Stimulated activated CD4-positive, alpha-beta T cell treated with anti-CD3 and anti-CD28 coated beads, Interleukin-12 subunit alpha, Interleukin-12 subunit beta, amount 100 ng/mL, for 24 hours (primary cell): Measurements from ENCODE around the gene NLE1.
"Not testable (repeated sequence)": the region's sequence is repeated elsewhere in the genome, so short reads cannot be mapped to it uniquely, and the experiment has no call there.

Source experiments
- DNase-seq, 2 experiments: peaks; one replicate each; pipeline ENCODE4 v3.0.0-alpha.2; 2020; ENCODE audit warnings: low read depth in 2 of 2

The NLE1 gene

DNA sequence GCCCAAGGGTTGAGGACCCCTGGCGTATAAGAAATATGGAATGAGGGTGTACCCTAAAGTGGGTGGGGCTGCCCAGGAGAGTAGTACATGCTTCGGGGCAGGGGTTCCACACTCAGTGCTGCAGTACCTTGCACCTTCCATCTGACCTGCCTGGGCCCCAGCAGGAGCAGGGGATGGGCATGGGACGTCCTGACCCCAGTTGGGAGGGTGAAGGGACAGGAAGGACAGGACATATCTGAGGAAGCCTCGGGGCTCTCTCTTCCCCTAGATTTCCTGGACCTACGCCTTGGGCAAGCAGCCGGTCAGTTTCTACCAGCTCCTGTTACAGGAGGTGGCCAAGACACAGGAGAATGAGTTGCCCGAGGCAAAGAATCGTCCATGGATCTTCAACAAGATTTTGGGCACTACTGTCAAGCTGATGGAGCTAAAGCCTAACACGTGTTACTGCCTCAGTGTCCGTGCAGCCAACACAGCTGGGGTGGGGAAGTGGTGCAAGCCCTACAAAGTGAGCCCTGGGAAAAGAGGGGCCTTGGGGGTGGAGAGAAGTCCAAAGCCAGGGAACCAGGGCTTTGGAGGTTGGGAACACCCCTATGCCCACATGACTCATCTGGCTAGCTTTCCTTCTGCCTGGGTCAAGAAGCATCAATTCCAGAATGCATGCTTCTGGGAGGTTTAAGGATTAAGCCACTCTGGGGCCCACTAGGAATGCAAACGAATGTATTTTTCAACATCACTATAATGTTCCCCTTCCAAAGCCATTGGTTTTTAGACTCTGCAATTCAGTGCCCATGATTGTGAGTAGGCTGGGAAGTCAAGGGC, 12.7 kb downstream of the NLE1 start:
- no peak for DNase-seq

DNA sequence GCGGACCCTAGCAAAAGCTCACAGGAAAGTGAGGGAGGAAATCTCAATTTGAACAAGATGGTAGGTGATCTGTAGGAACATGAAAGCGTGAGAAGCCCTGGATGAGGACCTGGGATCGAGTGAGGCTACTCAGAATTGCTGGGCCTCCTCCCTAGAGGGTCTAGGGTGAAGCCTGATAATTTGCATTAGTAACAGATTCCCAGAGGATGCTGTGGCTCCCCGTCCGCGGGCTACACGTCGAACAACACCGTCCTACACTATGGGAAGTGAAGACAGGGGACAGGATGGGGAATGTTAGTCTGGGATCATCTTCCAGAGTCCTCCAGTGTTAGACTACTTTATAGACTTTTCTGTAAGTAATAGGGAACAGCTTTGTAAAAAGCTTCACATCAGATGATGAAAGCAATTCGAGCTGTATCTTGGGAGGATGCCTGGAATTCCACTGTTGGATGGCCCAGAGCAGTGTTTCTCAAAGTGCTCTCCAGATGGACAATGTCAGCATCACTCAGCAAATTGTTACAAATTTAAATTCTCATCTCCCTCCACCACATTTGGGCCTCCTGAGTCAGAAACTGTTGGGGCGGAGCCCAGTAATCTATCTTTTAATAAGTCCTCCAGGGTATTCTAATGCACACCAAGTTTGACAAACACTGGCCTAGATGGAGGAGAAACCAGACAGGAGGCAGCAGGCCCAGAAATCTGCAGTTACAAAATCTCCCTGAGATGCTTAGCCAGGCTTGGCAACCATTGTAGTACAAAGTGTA, 14.2 kb downstream of the NLE1 start:
- no peak for DNase-seq

DNA sequence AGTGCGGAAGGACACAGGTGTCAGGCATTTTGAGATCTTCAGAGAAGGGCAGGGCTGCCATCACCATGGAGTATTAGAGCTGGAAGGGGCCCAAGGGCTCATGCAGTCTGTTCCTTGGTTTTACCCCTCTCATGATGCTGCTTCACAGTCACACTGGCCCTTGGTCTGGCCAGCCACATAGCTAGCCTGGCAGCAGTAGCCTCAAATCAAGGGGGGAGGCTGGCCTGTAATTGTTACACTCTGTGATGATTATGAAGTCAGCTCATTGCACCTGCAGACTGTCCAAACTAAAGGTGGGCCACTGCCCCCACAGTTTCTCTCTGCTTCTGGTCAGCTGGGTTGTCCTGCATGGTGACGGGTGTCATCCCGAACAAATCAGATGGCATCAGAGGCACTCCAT, 20.8 kb downstream of the NLE1 start, which contains the start of gene FNDC8:
FNDC8 (plus strand) TSS at position 301 of the 400 bp plus-strand sequence; CDS start at position 380, 79 bp downstream.
- no peak for DNase-seq

DNA sequence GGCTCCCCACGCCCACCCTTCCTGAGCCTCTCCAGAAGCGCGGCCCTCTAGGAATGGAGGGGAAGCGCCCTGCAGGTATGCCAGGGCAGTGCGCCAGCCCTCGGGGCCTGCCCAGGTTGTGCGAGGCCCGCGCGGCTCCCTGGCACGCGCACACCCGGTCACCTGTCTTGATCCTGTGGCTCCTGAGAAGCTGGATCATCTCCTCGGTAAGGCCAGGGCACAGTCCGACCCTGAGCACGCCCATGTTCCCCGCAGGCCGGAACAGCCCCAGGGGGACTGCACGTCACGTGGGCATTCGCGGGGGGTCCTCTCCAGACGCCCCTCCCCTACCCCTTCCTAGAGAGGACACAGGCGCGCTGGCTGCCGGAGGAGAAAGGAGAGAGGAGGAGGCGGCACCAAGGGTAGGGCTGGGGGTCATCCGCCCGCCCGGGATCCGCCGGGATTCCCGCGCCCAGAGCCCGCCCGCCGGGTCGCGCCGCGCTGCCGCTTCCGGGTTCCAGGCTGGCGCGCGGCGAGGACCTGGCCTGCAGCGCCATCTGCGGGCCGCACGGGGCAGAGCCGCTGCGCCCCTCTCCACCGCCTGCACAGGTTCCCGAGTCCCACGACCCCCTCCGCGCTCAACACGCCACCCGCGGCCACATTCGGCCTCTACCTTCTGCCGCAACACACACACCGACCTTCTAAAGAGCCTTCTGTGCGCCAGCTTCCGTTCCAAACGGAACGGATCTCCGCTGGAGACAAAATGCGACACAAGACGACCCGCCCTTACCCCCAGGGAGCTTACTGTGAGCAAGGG, 22.5 kb downstream of the NLE1 start, which contains the start of gene RAD51D:
RAD51D (minus strand) TSS at position 491 of the 796 bp plus-strand sequence; CDS start at position 244, 247 bp downstream.
- DNase-seq, result peak; percentile 56 to 67

DNA sequence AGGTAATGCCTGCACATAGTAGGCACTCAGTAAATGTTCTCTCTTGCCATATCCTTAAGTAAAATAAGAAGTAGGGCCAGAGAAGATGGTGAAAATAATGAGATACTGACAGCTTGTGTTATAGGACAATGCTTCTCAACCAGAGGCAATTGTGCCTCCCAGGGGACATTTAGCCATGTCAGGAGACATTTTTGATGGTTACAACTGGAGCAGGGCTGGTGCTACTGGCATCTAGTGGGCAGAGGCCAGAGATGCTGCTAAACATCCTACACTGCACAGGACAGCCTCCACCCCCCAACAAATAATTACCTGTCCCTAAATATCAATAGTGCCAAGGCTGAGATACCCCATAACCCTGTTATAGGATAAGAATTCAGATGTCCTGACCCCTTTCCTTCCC, 24.1 kb downstream of the NLE1 start:
- DNase-seq, result no peak

DNA sequence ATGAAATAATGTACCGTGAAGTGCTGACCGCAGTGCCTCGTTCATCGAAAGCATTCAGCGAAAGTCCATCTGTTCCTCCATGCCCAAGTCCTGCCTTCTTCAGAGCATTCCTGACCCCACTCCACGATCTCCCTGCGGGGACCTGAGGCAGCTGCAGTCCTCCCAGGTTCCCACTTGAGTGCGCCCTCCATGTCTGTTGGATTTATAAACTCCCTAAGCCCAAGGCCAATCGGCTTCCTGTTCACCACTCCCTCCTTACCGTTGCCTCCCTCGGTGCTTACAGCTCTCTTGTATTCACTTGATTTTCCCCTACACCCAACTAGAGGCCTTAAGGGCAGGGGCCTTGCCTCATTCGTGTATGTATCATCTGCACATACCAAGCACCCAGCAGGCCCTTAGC, 25.3 kb downstream of the NLE1 start:
- no peak for DNase-seq

DNA sequence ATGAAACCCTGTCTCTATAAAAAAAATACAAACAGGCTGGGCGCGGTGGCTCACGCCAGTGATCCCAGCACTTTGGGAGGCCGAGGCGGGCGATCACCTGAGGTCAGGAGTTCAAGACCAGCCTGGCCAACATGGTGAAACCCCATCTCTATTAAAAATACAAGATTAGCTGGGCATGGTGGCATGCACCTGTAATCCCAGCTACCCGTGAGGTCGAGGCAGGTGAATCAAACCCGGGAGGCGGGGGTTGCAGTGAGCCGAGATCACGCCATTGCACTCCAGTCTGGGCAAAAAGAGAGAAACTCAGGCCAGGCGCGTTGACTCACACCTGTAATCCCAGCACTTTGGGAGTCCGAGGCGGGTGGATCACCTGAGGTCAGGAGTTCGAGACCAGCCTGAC, 31.3 kb downstream of the NLE1 start:
- DNase-seq, result not testable (repeated sequence)

DNA sequence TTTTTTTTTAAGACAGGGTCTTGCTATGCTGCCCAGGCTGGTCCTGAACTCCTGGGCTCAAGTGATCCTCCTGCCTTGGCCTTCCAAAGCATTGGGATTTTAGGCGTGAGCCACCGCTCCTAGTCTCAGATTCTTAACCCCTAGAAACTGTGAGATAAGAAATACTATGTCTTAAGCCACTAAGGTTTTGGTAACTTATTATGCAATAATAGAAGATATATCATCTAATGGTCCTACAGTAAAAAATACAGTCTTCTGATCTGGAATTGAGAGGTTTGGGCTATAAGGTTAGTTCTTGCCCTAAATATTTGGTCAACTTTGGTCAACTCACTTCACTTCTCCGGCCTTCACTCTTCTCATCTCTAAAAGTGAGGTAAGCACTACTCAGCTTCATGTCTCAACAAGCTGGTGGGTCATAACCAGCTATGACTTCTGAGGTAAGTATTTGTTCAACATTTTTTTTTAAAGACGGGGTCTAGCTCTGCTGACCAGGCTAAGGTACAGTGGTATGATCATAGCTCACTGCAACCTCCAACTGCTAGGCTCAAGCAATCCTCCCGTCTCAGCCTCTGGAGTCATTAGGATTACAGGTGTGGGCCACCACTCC, 37.2 kb downstream of the NLE1 start:
- DNase-seq, result no peak

DNA sequence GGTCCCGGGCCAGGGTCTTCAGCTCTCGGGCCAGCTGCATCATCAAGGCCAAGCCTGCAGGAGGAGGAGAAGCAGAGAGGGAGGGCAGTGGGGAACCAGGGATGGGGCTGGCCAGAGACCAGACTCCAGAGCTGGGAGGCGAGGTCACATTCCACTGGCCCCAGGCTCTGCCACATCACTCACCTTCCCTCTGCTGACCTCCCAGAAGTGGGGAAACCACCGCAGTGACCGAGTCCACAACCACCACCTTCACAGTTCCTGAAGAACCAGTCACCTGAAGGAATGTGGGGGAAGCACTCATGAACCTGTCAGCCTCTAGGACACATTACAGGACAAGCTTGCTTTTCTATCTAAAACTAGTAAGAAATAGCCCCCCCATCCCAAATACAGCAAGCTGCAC, 38.8 kb downstream of the NLE1 start:
- DNase-seq, result no peak

DNA sequence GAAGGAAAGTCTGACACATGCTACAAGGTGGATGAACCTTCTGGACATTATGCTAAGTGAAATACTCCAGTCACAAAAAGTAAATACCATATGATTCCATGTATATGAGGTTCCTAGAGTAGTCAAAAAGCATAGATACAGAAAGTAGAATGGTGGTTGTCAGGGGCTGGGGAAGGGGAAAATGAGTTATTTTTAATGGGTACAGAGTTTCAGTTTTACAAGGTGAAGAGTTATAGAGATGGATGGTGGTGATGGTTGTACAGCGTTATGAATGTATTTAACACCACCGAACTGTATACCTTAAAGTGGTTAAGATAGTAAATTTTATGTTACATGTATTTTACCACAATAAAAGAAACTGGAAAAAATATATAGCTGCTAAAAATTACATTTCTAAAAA, 40.4 kb downstream of the NLE1 start:
- no peak for DNase-seq

DNA sequence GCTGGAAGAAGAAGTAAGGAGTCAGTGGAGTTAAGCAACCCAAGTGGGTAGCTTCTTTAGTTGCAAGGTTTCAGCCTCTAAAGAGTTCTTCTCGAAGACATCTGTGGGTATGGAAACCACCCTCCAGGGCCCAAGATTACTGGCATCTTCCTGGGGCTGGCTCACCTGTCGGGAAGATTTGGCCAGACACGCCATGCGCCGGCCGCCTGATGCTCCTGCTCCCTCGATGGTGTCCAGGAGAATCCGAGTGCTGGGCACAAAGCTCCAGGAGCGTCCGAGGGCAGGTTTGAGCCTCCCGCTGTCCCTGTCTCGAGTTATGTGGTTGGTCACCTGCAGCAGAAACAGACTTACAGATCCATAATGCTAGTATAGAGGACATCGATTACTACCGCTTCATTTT, 41.1 kb downstream of the NLE1 start:
- no peak for DNase-seq

DNA sequence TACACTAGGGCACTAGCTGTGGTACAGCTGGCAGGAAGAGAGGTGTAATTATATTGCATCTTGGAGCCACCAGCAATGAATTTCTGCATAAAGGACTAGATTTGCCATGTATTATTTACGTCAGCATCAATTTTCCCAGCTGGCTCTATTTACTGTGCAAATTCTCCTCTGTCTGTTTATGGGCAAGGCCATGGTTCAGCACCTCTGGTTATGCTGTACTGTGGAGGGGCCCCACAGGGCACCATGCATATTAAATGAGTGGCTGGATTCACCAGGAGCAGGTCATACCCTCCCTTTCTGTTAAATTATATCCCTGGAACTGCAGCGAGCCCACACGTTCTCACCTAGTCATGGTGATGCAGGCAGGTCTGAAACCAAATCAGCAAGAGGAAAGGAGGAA, 42.2 kb downstream of the NLE1 start:
- no peak for DNase-seq

DNA sequence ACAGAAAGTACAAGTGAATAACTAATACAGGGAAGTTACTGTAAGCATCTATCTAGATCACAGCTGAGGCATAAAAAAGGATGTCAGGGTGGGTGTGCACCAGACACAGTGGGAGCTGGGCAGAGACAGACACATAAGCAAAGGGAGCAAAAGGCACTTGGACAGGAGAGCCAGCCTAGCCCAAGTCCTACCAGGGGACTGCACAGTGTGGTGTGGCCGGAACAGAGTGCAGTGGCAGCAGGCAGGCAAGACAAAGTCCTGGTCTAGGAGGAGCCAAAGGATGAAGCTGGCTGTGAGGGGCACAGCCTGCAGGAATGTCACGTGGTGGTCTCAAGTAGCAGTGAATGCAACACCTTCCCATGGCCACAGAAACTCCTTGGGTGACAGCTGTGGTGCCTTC, 44.3 kb downstream of the NLE1 start:
- DNase-seq, result no peak

DNA sequence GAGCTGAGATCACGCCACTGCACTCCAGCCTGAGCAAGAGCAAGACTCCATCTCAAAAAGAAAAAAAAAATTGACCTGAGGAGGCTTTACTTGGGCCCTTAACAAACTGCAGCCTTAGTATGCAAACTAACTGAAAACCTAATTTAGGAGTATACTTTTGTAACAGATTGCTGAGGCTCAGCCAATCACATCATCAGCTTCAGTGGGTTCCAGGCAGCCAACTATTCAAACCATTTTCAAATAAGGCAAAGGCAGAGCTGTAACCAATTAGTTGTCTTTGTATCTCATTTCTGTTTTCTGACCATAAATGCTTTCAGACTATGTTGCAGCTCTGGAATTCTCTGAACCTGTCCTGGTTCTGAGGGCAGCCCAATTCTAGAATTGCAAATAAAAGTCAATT, 46.4 kb downstream of the NLE1 start:
- no peak for DNase-seq

DNA sequence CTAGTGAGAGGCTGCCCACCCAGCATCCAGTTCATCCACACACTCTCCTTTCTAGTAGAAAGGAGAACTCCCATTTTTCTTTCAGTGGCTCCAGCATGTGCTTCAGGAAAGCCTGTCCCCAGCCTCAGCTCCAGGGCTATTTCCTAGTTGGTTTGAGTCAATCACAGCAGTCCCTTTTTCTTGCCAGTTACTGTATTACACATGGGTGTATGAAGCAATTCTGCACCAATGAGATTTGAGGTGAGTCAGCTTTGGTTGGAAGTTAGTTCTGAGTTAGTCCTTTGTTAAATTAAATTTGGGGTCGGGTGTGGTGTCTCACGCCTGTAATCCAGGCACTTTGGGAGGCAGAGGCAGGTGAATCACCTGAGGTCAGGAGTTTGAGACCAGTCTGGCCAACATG, 47.2 kb downstream of the NLE1 start:
- DNase-seq, result no peak

DNA sequence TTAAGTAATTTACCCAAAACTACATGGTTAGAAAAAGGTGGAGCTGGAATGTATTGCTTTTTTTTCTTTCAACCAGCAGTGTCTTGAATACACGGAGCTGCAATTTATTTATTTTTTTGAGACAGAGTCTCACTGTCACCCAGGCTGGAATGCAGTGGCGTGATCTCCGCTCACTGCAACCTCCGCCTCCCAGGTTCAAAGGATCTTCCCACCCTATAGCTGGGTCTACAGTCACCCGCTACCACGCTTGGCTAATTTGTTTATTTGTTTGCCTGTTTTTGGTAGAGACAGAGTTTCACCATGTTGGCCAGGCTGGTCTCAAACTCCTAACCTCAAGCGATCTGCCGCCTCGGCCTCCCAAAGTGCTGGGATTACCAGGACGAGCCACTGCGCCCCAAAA, 51.4 kb downstream of the NLE1 start:
- not testable (repeated sequence) for DNase-seq

DNA sequence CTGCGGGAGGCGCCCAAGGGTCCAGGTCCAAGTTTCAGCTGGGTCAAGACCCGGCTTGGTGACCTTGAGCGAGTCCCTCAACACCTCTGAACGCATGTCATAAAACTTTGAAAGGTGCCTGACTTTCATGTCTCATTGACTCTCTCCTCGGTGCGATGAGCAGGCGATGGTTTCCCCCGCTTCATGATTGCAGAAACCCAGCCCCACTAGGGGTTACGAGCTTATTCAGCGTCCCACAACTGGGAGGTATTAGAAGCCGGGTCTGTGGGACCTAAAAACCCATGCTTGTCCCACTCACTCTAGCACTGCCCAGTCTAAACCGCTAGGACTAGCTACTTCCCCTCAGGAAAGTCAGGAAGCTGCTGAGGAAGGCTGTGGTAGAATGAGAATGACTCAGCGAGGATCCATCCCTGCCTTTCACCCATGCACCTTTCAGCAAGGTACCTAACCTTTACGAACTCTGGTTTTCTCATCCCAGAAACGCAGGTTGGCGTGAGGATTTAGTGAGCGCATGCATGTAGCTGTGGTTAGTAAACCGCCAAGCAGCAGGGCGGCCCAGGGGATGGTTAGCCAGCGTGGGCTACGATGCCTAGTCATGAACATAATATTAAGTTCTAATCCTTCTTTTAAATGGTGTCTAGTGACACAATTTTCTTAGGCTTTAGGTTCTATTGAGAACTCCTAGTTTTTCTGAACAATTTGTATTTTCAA, 52.4 kb downstream of the NLE1 start:
- DNase-seq, result peak in 1 of 2 experiments; percentile 40

DNA sequence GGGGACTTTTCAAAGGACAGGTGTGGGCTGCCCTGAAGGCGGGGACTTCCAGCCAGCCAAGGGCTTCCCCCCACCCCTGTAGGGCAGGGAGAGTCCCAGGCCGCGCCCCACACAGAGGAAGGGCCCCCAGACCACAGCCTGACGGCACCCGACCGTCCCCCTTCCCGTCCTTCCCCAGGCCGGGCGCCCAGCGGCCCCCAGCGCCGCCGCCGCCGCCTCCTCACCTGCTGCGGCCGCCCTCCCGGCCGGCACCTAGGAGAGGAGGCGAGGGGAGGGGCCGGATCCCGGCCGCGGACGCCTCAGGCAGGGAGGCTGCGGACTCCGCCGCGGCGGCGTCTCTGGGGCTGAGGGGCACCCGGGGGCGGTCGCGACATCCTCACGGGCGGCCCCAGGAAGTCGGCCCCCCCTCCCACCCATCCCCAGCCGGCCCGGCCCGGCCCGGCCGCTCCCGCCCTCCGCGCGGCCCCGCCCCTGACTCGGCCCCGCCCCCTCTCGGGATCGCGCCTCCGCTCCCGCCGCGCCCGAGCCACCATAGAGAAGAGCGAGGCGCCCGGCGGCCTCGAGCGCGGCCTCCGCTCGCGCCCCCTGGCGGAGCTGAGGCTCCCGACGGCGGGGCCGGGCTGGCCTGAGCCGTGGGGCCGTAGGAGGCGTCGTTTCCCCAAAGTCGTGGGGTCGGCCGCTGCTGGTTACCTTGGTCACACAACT, 53.1 kb downstream of the NLE1 start:
- DNase-seq, result peak; percentile 74 to 83

DNA sequence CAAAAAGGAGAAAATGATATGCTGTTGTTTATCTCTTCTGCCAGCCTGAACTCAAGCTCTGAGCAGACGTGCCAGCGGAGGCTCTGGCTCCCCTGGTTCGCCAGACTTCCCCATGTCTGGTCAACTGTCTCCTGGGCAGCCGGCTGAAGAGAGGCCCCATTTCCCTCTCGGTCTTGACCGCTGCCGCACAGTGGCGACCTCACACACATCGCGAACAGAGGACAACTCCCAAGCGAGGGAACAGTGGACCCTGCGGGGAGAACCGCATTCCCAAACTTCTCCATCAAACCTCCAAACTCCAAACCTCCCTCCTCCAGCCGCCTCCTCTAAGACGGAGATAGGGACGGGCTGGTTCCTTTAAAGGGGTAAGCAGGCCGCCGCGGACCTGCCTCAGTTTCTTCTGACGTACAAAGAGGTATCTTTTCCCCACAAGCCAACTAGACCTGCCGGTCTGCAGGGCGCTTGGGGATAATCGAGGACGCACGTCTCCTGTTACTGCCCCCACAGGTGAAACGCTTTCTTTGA, 53.7 kb downstream of the NLE1 start:
- DNase-seq, result no peak

DNA sequence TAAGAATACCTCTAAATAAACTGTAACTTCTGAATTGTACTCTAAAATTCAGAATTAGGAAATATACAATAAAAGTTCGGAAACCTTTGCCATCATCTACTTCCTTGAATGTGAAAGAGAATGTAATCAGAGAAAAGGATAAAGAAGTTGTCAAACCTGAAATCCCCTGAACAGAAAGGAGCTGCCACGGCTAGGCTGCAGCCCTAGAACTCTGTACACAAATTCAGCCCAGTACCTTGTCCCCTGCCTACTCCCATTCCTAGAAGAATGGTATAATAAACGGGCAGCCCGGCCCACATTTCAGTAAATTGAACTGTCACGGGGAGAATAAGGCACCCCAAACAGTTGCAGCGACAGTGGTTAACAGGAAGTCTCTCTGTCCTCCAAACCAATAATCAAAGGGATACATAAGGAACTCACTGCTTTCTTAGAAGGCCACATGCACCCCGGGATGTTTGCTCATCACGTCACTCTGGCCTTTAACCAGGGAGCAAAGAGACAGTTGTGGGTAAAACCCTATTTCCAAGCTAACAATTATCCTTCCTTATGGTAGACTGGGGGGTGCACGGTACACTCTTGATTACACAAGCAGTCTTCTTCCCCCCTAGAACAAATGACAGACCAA, 54.3 kb downstream of the NLE1 start:
- DNase-seq, result no peak
